HCT116 (cell line): ENCODE data around the gene ZC3H8. TPM values are rescaled to one million over a fixed set of nuclear protein-coding genes. Genes with fewer than 3 reads are reported as not detected.

Experiments
- ATAC-seq: fragments of 200-7000 bp; cut with Tn5 transposase; 2 replicates; pipeline ENCODE4 v1.9.1; 2020; ENCODE audit warnings: mild to moderate bottlenecking, moderate library complexity
- BruUV-seq: library from RNA; stranded (reverse); fragments of 400-500 nt; replicated peaks from 2 replicates; lab custom pipeline; 2021; lab: Mats Ljungman, UMichigan
- CTCF ChIA-PET: fragments of 300-600 bp; sonication (Branson Sonifier 250); formaldehyde crosslinking; loops from one replicate; lab custom pipeline; 2021; ENCODE audit warnings: antibody characterized with exemption; lab: Charles Lee
- POLR2A ChIA-PET: fragments of 300-600, 350-600 bp; sonication (Branson Sonifier 250); formaldehyde crosslinking; loops from one replicate; lab custom pipeline; 2021; ENCODE audit warnings: antibody characterized with exemption; lab: Charles Lee
- RAD21 ChIA-PET, 2 experiments: fragments of 300-600 bp; sonication (Branson Sonifier 250); formaldehyde crosslinking; loops; one replicate each; lab custom pipeline; 2023; ENCODE audit warnings: low total read pairs in 2 of 2; ENCODE audit not compliant: uncharacterized antibody in 2 of 2, unreplicated experiment in 2 of 2, low non-redundant PET in 1 of 2; lab: Charles Lee
- DNase-seq: peaks from one replicate; pipeline ENCODE4 v3.0.0-alpha.2; 2010; ENCODE audit warnings: low read depth, low spot score
- H2AFZ ChIP-seq: fragments of 200-600 bp; shearing (Covaris generic), sonication (generic); 2 replicates; pipeline ENCODE4 v1.6.1; 2017; ENCODE audit warnings: low read depth, mixed run types, mixed read lengths, antibody characterized with exemption, low read length; ENCODE audit not compliant: poor library complexity, severe bottlenecking
- H3K27ac ChIP-seq: 2 replicates; pipeline ENCODE4 v1.5.1; 2012; ENCODE audit warnings: low read depth, low read length
- H3K27me3 ChIP-seq: fragments of 200-600 bp; sonication (generic); 2 replicates; pipeline ENCODE4 v1.6.1; 2016; ENCODE audit warnings: mixed run types, low read length, mixed read lengths; ENCODE audit not compliant: insufficient read depth
- H3K36me3 ChIP-seq, 2 experiments: fragments of 200-500 bp in 1 of 2; fragments of 200-600 bp in 1 of 2; sonication (Bioruptor generic) in 1 of 2; sonication (generic) in 1 of 2; 2 replicates each; pipeline versions ENCODE4 v1.5.1 to v1.6.1; 2014 to 2016; ENCODE audit warnings: low read length in 2 of 2, inconsistent platforms in 1 of 2, mixed read lengths in 1 of 2, mixed run types in 1 of 2; ENCODE audit not compliant: insufficient read depth in 2 of 2, control insufficient read depth in 1 of 2
- H3K4me1 ChIP-seq, 2 experiments: fragments of 200-600 bp in 1 of 2; sonication (generic) in 1 of 2; 2 replicates each; pipeline versions ENCODE4 v1.5.1 to v1.6.1; 2012 to 2017; ENCODE audit warnings: low read length in 2 of 2, inconsistent platforms in 1 of 2, mild to moderate bottlenecking in 1 of 2, mixed read lengths in 1 of 2, mixed run types in 1 of 2, moderate library complexity in 1 of 2; ENCODE audit not compliant: insufficient read depth in 2 of 2, control insufficient read depth in 1 of 2
- H3K4me2 ChIP-seq: fragments of 200-600 bp; sonication (generic); 2 replicates; pipeline ENCODE4 v1.6.1; 2017; ENCODE audit warnings: mixed run types, low read length, mixed read lengths
- H3K4me3 ChIP-seq, 2 experiments: fragments of 200-600 bp in 1 of 2; sonication (generic) in 1 of 2; replicated peaks in 1 of 2; 2 replicates each; pipeline ENCODE4 v1.5.1; 2011 to 2016; ENCODE audit warnings: low read length in 2 of 2, control low read depth in 1 of 2, low read depth in 1 of 2, mild to moderate bottlenecking in 1 of 2, mixed read lengths in 1 of 2, mixed run types in 1 of 2
- H3K79me2 ChIP-seq: fragments of 200-600 bp; sonication (generic); 2 replicates; pipeline ENCODE4 v1.6.1; 2017; ENCODE audit warnings: mild to moderate bottlenecking, mixed run types, low read length, moderate library complexity, mixed read lengths; ENCODE audit not compliant: insufficient read depth
- H3K9ac ChIP-seq: fragments of 200-600 bp; sonication (generic); 2 replicates; pipeline ENCODE4 v1.6.1; 2016; ENCODE audit warnings: low read length, mixed read lengths
- H3K9me2 ChIP-seq: fragments of 200-600 bp; sonication (generic), shearing (Covaris generic); 2 replicates; pipeline ENCODE4 v1.6.1; 2017; ENCODE audit warnings: mixed run types, mild to moderate bottlenecking, moderate library complexity; ENCODE audit not compliant: insufficient read depth
- H3K9me3 ChIP-seq, 2 experiments: fragments of 200-500 bp in 1 of 2; fragments of 200-600 bp in 1 of 2; sonication (Bioruptor generic) in 1 of 2; sonication (generic) in 1 of 2; 2 replicates each; pipeline ENCODE4 v1.6.1; 2014 to 2017; ENCODE audit warnings: low read length in 2 of 2, mixed read lengths in 2 of 2, inconsistent platforms in 1 of 2, low read depth in 1 of 2, mild to moderate bottlenecking in 1 of 2, mixed run types in 1 of 2, moderate library complexity in 1 of 2; ENCODE audit not compliant: control insufficient read depth in 1 of 2, insufficient read depth in 1 of 2
- H4K20me1 ChIP-seq: fragments of 200-600 bp; sonication (generic), shearing (Covaris generic); 2 replicates; pipeline ENCODE4 v1.6.1; 2017; ENCODE audit warnings: mixed run types, mild to moderate bottlenecking, moderate library complexity; ENCODE audit not compliant: insufficient read depth
- ATF3 ChIP-seq: IDR thresholded peaks from 2 replicates; pipeline ENCODE4 v1.6.1; 2012
- CBX3 ChIP-seq: IDR thresholded peaks from 2 replicates; pipeline ENCODE4 v1.6.1; 2012; ENCODE audit warnings: low read depth
- CTCF ChIP-seq, 3 experiments: fragments of 200-600 bp in 1 of 3; sonication (generic) in 1 of 3; IDR thresholded peaks in 2 of 3; conservative IDR thresholded peaks in 1 of 3; 2 replicates each; pipeline ENCODE4 v1.5.1; 2012 to 2017; ENCODE audit warnings: low read depth in 2 of 3, low read length in 2 of 3, antibody characterized with exemption in 1 of 3, borderline replicate concordance in 1 of 3, control low read depth in 1 of 3, mild to moderate bottlenecking in 1 of 3, mixed read lengths in 1 of 3, mixed run types in 1 of 3, moderate library complexity in 1 of 3; ENCODE audit not compliant: insufficient read depth in 1 of 3
- EGR1 ChIP-seq: IDR thresholded peaks from 2 replicates; pipeline ENCODE4 v1.6.1; 2012; ENCODE audit warnings: low read depth
- FOSL1 ChIP-seq: IDR thresholded peaks from 2 replicates; pipeline ENCODE4 v1.6.1; 2012; ENCODE audit warnings: low read depth
- JUND ChIP-seq: IDR thresholded peaks from 2 replicates; pipeline ENCODE4 v1.6.1; 2012
- POLR2A ChIP-seq: IDR thresholded peaks from 2 replicates; pipeline ENCODE4 v1.7.0; 2011; ENCODE audit warnings: borderline replicate concordance; ENCODE audit not compliant: insufficient read depth, insufficient read length; ENCODE audit errors: extremely low read depth
- SIN3A ChIP-seq: IDR thresholded peaks from 2 replicates; pipeline ENCODE4 v1.6.1; 2012; ENCODE audit warnings: low read depth
- TCF7L2 ChIP-seq: IDR thresholded peaks from 2 replicates; pipeline ENCODE4 v1.7.0; 2011; ENCODE audit warnings: borderline replicate concordance, inconsistent platforms; ENCODE audit not compliant: insufficient read depth, insufficient read length; ENCODE audit errors: extremely low read depth
- ZBTB33 ChIP-seq: IDR thresholded peaks from 2 replicates; pipeline ENCODE4 v1.6.1; 2011; ENCODE audit warnings: mild to moderate bottlenecking, low read length, moderate library complexity; ENCODE audit not compliant: insufficient replicate concordance; ENCODE audit errors: extremely low read depth
- intact Hi-C: fragments of 100-400 bp; cut with micrococcal nuclease; formaldehyde crosslinking; loops from 2 replicates; pipeline ENCODE4 v1.10.0; 2022
- total RNA-seq: library from RNA; stranded (reverse); gene quantifications from one replicate; pipeline ENCODE4 v1.2.1, GENCODE V29; 2021; ENCODE audit not compliant: unreplicated experiment

Gene ZC3H8
- total RNA-seq, 1 experiment from 2014 or later: 13.4 TPM

GRCh38 chr2:112164876-112165275 lies 90.0 kb downstream of the ZC3H8 start:
- no peaks in the 10 kb centered on the region for H3K36me3 ChIP-seq
- H3K9ac ChIP-seq: no peak overlapping the region
- H3K79me2 ChIP-seq: no peaks in the 10 kb centered on the region
- H3K4me1 ChIP-seq: no peaks in the 10 kb centered on the region
- no peak overlapping the region for H3K4me2 ChIP-seq
- no peak for TF ChIP-seq ATF3
- TF ChIP-seq TCF7L2: no peak
- no peak for TF ChIP-seq CTCF (IDR thresholded peaks at IDR 0.05 in 2 of 3, conservative IDR thresholded peaks at IDR 0.05 in 1 of 3; ENCODE audit: borderline replicate concordance in 1 of 3, insufficient read depth in 1 of 3, low read depth in 2 of 3, low read length in 2 of 3)
- TF ChIP-seq CBX3: no peak
- no peak for TF ChIP-seq JUND
- no peak for TF ChIP-seq SIN3A
- TF ChIP-seq ZBTB33: no peak
- TF ChIP-seq FOSL1: no peak
- no peak for TF ChIP-seq POLR2A
- no peak for TF ChIP-seq EGR1
- intact Hi-C loops: no loop called here
- H3K9me2 ChIP-seq: no peaks in the 10 kb centered on the region
- H3K27ac ChIP-seq: no peak overlapping the region
- DNase-seq (no peak), ATAC-seq (no peak)
- no peaks in the 10 kb centered on the region for H3K27me3 ChIP-seq
- POLR2A ChIA-PET: no interaction called here
- CTCF ChIA-PET: no interaction called here
- H3K4me3 ChIP-seq: no peak overlapping the region
- no TSS peak for BruUV-seq
- no peaks in the 10 kb centered on the region for H4K20me1 ChIP-seq
- H2AFZ ChIP-seq: no peak overlapping the region
- no peaks in the 10 kb centered on the region for H3K9me3 ChIP-seq
- RAD21 ChIA-PET: no interaction called here
